Ovary (tissue), 3 donors: ENCODE measurements around the gene FAH.

Experiments used
- POLR2A ChIP-seq: fragments of 450-650 bp; IDR thresholded peaks from one replicate; pipeline ENCODE4 v1.6.1; 2017; ENCODE audit warnings: antibody characterized with exemption, mild to moderate bottlenecking, moderate library complexity
- TF ChIP-seq, protein P1 (sequence below), 3 donors: fragments of 450-650 bp in 2 of 3; fragments of 200-600 bp in 1 of 3; IDR thresholded peaks; one replicate each; pipeline versions ENCODE4 v1.5.1 to v1.8.0; 2016 to 2022; ENCODE audit warnings: antibody characterized with exemption in 3 of 3, mild to moderate bottlenecking in 1 of 3
- donor health status: DM: no; HTN: no; CAD: no.

DNA sequence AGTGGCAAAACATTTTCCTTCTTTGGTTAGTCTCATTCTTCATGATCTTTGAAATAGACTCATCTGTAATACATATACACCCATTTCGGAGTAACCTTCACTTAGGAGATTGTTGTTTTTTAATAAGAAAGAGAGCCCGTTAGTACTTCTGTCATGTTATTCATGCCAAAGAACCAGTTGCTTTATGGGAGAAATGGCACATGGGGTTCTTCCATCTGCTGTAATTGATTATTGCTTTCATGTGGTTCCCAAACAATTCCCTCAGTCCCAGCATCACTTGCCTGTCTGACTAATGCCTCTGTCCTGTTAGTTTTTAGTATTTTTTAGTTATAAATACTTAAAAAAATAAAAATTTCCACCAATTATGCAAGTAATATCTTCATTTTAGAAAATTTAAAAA is 33.8 kb upstream of the FAH start:
- TF ChIP-seq, protein P1, sequence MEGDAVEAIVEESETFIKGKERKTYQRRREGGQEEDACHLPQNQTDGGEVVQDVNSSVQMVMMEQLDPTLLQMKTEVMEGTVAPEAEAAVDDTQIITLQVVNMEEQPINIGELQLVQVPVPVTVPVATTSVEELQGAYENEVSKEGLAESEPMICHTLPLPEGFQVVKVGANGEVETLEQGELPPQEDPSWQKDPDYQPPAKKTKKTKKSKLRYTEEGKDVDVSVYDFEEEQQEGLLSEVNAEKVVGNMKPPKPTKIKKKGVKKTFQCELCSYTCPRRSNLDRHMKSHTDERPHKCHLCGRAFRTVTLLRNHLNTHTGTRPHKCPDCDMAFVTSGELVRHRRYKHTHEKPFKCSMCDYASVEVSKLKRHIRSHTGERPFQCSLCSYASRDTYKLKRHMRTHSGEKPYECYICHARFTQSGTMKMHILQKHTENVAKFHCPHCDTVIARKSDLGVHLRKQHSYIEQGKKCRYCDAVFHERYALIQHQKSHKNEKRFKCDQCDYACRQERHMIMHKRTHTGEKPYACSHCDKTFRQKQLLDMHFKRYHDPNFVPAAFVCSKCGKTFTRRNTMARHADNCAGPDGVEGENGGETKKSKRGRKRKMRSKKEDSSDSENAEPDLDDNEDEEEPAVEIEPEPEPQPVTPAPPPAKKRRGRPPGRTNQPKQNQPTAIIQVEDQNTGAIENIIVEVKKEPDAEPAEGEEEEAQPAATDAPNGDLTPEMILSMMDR (IDR thresholded peaks at IDR 0.05) = no peak
- no peak for TF ChIP-seq POLR2A
